ENCODE results near the gene ORMDL3.

Gene ORMDL3

DNA sequence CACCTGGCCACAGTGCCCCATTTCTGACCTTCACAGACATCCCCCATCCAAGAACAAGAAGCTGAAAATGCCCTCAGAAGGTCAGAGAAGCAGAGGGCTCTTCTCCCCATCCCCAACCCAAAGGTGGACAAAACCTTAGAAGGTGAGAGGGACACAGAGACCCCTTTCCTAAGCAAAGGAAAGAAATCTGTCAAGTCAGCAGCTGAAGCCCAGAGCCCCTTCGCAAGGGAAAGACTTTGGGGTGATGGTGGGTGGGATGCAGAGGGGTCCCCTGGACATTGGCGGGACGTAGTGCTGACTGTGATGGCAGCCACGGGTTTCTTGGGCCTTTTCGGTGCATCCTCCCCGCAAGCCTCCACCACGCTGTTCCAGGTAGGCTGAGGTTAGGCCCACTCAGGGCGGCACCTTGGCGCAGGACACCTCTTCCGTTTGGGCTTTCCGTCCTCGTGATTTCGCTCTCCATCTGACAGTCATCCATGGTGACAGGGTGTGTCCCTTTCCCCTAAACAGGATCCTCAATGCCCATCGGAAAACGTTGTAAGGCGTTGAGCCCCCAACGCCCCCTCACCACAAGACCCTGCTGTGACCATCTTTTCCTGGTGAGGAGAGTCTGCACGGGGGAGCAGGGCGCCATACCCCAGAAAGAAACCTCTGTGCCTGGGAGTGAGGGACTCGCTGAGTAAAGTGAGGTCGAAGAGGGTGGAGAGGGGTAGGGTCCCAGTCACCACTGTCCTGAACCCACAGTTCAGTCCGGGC lies 24.7 kb upstream of the ORMDL3 start:
- no peak; the same call in 2 of the 3 replicates for ATAC-seq
- TF ChIP-seq PPARA (CRISPR knock-in tag; IDR thresholded peaks at IDR 0.05; ENCODE audit: borderline replicate concordance) (no peak), BACH2 (CRISPR knock-in tag; IDR thresholded peaks at IDR 0.05; ENCODE audit: borderline replicate concordance) (no peak), RARB (CRISPR knock-in tag; IDR thresholded peaks at IDR 0.05) (no peak), TCF4 (CRISPR knock-in tag; IDR thresholded peaks at IDR 0.05; ENCODE audit: borderline replicate concordance) (no peak), ESRRG (CRISPR knock-in tag; IDR thresholded peaks at IDR 0.05) (no peak), TOX (CRISPR knock-in tag; IDR thresholded peaks at IDR 0.05; ENCODE audit: borderline replicate concordance) (no peak), GLIS3 (CRISPR knock-in tag; IDR thresholded peaks at IDR 0.05) (no peak), CSDC2 (CRISPR knock-in tag; IDR thresholded peaks at IDR 0.05) (no peak), ZC3H10 (CRISPR knock-in tag; IDR thresholded peaks at IDR 0.05) (no peak)
- TF ChIP-seq, protein P1, sequence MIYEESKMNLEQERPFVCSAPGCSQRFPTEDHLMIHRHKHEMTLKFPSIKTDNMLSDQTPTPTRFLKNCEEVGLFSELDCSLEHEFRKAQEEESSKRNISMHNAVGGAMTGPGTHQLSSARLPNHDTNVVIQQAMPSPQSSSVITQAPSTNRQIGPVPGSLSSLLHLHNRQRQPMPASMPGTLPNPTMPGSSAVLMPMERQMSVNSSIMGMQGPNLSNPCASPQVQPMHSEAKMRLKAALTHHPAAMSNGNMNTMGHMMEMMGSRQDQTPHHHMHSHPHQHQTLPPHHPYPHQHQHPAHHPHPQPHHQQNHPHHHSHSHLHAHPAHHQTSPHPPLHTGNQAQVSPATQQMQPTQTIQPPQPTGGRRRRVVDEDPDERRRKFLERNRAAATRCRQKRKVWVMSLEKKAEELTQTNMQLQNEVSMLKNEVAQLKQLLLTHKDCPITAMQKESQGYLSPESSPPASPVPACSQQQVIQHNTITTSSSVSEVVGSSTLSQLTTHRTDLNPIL (CRISPR knock-in tag; IDR thresholded peaks at IDR 0.05; ENCODE audit: low read depth): no peak
- TF ChIP-seq, protein P2, sequence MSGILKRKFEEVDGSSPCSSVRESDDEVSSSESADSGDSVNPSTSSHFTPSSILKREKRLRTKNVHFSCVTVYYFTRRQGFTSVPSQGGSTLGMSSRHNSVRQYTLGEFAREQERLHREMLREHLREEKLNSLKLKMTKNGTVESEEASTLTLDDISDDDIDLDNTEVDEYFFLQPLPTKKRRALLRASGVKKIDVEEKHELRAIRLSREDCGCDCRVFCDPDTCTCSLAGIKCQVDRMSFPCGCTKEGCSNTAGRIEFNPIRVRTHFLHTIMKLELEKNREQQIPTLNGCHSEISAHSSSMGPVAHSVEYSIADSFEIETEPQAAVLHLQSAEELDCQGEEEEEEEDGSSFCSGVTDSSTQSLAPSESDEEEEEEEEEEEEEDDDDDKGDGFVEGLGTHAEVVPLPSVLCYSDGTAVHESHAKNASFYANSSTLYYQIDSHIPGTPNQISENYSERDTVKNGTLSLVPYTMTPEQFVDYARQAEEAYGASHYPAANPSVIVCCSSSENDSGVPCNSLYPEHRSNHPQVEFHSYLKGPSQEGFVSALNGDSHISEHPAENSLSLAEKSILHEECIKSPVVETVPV (CRISPR knock-in tag; IDR thresholded peaks at IDR 0.05): no peak
- TF ChIP-seq, protein P3, sequence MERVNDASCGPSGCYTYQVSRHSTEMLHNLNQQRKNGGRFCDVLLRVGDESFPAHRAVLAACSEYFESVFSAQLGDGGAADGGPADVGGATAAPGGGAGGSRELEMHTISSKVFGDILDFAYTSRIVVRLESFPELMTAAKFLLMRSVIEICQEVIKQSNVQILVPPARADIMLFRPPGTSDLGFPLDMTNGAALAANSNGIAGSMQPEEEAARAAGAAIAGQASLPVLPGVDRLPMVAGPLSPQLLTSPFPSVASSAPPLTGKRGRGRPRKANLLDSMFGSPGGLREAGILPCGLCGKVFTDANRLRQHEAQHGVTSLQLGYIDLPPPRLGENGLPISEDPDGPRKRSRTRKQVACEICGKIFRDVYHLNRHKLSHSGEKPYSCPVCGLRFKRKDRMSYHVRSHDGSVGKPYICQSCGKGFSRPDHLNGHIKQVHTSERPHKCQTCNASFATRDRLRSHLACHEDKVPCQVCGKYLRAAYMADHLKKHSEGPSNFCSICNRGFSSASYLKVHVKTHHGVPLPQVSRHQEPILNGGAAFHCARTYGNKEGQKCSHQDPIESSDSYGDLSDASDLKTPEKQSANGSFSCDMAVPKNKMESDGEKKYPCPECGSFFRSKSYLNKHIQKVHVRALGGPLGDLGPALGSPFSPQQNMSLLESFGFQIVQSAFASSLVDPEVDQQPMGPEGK (CRISPR knock-in tag; IDR thresholded peaks at IDR 0.05; ENCODE audit: borderline replicate concordance): no peak
- TF ChIP-seq, protein P4, sequence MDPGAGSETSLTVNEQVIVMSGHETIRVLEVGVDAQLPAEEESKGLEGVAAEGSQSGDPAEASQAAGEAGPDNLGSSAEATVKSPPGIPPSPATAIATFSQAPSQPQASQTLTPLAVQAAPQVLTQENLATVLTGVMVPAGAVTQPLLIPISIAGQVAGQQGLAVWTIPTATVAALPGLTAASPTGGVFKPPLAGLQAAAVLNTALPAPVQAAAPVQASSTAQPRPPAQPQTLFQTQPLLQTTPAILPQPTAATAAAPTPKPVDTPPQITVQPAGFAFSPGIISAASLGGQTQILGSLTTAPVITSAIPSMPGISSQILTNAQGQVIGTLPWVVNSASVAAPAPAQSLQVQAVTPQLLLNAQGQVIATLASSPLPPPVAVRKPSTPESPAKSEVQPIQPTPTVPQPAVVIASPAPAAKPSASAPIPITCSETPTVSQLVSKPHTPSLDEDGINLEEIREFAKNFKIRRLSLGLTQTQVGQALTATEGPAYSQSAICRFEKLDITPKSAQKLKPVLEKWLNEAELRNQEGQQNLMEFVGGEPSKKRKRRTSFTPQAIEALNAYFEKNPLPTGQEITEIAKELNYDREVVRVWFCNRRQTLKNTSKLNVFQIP (CRISPR knock-in tag; IDR thresholded peaks at IDR 0.05; ENCODE audit: borderline replicate concordance, low read depth): no peak
- TF ChIP-seq, protein P5, sequence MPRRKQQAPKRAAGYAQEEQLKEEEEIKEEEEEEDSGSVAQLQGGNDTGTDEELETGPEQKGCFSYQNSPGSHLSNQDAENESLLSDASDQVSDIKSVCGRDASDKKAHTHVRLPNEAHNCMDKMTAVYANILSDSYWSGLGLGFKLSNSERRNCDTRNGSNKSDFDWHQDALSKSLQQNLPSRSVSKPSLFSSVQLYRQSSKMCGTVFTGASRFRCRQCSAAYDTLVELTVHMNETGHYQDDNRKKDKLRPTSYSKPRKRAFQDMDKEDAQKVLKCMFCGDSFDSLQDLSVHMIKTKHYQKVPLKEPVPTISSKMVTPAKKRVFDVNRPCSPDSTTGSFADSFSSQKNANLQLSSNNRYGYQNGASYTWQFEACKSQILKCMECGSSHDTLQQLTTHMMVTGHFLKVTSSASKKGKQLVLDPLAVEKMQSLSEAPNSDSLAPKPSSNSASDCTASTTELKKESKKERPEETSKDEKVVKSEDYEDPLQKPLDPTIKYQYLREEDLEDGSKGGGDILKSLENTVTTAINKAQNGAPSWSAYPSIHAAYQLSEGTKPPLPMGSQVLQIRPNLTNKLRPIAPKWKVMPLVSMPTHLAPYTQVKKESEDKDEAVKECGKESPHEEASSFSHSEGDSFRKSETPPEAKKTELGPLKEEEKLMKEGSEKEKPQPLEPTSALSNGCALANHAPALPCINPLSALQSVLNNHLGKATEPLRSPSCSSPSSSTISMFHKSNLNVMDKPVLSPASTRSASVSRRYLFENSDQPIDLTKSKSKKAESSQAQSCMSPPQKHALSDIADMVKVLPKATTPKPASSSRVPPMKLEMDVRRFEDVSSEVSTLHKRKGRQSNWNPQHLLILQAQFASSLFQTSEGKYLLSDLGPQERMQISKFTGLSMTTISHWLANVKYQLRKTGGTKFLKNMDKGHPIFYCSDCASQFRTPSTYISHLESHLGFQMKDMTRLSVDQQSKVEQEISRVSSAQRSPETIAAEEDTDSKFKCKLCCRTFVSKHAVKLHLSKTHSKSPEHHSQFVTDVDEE (CRISPR knock-in tag; IDR thresholded peaks at IDR 0.05): no peak

DNA sequence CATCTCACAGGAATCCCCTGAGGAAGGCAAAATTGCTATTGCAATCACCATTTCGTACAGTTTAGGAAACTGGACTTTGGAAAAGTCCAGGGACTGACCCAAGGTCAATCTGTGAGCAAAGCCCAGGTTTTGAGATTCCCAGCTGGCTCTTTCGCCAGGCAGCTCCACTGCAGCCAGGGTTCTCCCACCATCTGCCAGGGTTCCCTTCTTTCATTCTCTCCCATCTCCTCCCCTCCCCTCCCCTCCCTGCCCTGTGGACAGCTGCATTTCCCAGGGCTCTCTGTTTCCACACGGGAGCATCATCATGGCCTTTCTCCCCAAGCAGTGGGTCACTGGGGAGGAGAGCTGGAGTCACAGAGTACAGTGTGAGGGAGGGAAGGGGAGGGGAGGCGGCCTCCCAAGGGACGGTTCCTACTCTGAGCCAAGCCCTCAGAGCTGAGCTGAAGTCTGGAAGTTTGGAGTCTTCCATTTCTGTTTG lies 23.5 kb upstream of the ORMDL3 start:
- TF ChIP-seq GLIS3 (CRISPR knock-in tag; IDR thresholded peaks at IDR 0.05) (no peak), CSDC2 (CRISPR knock-in tag; IDR thresholded peaks at IDR 0.05) (no peak), TCF4 (CRISPR knock-in tag; IDR thresholded peaks at IDR 0.05; ENCODE audit: borderline replicate concordance) (no peak), BACH2 (CRISPR knock-in tag; IDR thresholded peaks at IDR 0.05; ENCODE audit: borderline replicate concordance) (no peak), ZC3H10 (CRISPR knock-in tag; IDR thresholded peaks at IDR 0.05) (no peak), ZFP30 (CRISPR knock-in tag; IDR thresholded peaks at IDR 0.05) (no peak), SNAI2 (CRISPR knock-in tag; IDR thresholded peaks at IDR 0.05) (no peak), TOX (CRISPR knock-in tag; IDR thresholded peaks at IDR 0.05; ENCODE audit: borderline replicate concordance) (no peak), ZNF8 (CRISPR knock-in tag; IDR thresholded peaks at IDR 0.05) (no peak), ZFP3 (CRISPR knock-in tag; IDR thresholded peaks at IDR 0.05) (no peak), ESRRG (CRISPR knock-in tag; IDR thresholded peaks at IDR 0.05) (no peak), ISL1 (CRISPR knock-in tag; IDR thresholded peaks at IDR 0.05) (no peak), ARNTL (CRISPR knock-in tag; IDR thresholded peaks at IDR 0.05; ENCODE audit: borderline replicate concordance, low read depth) (no peak), ZNF70 (CRISPR knock-in tag; IDR thresholded peaks at IDR 0.05) (no peak)
- TF ChIP-seq, protein P4 (CRISPR knock-in tag; IDR thresholded peaks at IDR 0.05; ENCODE audit: borderline replicate concordance, low read depth): no peak
- TF ChIP-seq, protein P1 (CRISPR knock-in tag; IDR thresholded peaks at IDR 0.05; ENCODE audit: low read depth): no peak
- TF ChIP-seq, protein P2 (CRISPR knock-in tag; IDR thresholded peaks at IDR 0.05): no peak
- ATAC-seq: no peak

Measured in SK-N-SH treated with all-trans-retinoic acid at 6 μM for 48 hours (cell line).